MM.1S (cell line): ENCODE results near the gene PLPP3.

Experiments used
- CTCF ChIP-seq: fragments of 300-600 bp; sonication (generic); IDR thresholded peaks from 2 replicates; pipeline ENCODE4 v1.5.1; 2016; ENCODE audit warnings: antibody characterized with exemption, low read length, mixed read lengths
- EZH2phosphoT487 ChIP-seq: fragments of 300-600 bp; sonication (generic); IDR thresholded peaks from 2 replicates; pipeline ENCODE4 v1.6.1; 2018; ENCODE audit warnings: antibody characterized with exemption, low read length

GRCh38 chr1:56527548-56528302, 51.6 kb downstream of the PLPP3 start:
- TF ChIP-seq CTCF (no peak), EZH2phosphoT487 (no peak)
